IPS DF 4.7 (cell line): ENCODE results near the gene KIAA0825.
"Not testable (repeated sequence)": the region's sequence is repeated elsewhere in the genome, so short reads cannot be mapped to it uniquely, and the experiment has no call there.

Experiments
- DNase-seq: peaks from one replicate; pipeline ENCODE4 v3.0.0-alpha.2; 2013; ENCODE audit warnings: low spot score; ENCODE audit errors: extremely low read depth

The KIAA0825 gene

DNA sequence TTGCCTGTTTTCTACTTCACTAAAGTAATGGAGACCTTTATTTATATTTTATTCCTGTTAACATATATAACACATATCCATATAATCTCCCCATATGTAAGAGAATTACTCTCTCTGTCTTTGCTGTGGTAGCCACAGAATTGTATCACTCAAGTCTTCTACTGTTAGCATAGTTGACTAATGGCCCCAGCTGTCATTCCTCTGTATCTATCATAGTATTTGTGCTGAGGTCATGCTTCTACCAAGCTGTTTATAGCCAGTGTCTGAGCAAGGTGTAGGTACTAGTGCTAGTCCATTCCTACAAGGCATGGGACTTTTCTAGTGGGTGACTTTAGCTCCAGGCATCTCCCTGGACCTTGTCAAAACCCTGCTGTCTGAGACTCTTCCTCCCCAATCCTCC lies 244.1 kb downstream of the KIAA0825 start:
- no peak for DNase-seq

DNA sequence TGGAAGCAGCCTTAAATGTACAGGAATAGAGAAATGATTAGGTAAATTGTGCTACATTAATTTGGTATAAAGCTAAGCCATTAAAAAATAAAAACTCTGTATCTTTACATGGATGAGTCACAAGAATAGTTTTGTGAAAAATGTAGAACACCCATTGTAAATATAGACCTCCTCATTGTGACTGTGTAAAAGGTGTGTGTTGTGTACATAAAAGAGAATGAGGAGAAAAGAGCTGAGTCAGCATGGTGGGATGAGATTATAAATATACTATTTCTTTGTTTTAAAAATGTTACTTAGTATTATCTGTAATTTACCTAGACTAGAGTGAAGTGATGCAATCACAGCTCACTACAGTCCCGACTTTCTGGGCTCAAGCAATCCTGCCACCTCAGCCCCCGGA lies 250.5 kb downstream of the KIAA0825 start:
- DNase-seq: no peak

GRCh38 chr5:94366811-94367210 lies 251.6 kb downstream of the KIAA0825 start:
- DNase-seq: no peak

- no peak for DNase-seq
These were observed 255.5 kb downstream of the KIAA0825 start for GRCh38 chr5:94362857-94363256.

DNA sequence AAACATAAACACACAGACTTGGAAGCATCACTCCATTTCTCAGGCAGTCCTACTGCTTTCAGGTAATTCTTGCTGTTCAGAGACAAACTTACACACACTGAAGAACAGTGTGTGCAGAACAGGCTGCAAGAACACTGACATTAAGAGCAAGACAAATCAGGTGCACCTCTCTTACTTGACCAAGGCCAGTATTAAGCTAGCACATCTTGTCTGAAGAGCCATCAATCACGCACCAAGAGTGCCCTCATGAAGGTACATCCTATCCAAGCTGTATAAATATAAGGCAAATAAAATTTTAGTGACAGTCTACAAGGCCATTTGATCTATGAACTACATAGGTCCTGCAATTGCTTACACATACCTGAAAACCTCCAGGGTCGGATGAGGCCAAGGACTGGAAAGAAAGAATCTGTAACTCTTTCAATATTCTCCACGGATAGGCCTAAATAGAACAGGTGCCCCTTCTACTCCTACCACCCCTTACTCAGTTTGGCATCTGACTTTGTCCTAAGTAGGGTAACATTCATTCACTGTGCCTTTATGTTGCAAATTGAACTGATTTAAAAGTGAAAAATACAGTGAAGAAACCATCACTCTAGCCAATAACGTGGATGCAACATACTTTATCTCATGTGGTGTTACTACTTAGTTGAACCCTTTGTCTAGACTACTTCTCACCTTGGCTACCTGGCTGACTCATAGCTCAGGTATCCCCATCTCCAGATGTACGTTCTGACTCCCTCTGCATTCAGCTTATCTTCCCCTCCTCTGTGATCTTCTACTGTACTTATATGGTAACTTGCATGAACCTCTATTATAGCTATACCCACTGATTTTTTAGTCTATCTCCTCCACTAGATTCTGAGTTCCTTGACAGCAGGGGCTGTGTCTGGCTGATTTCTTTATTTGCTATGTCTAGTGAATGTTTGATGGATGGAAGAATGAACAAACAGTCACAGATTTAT lies 256.3 kb downstream of the KIAA0825 start:
- peak; percentile 99 for DNase-seq

- DNase-seq: no peak
These were observed 257.2 kb downstream of the KIAA0825 start for GRCh38 chr5:94361161-94361560.

DNA sequence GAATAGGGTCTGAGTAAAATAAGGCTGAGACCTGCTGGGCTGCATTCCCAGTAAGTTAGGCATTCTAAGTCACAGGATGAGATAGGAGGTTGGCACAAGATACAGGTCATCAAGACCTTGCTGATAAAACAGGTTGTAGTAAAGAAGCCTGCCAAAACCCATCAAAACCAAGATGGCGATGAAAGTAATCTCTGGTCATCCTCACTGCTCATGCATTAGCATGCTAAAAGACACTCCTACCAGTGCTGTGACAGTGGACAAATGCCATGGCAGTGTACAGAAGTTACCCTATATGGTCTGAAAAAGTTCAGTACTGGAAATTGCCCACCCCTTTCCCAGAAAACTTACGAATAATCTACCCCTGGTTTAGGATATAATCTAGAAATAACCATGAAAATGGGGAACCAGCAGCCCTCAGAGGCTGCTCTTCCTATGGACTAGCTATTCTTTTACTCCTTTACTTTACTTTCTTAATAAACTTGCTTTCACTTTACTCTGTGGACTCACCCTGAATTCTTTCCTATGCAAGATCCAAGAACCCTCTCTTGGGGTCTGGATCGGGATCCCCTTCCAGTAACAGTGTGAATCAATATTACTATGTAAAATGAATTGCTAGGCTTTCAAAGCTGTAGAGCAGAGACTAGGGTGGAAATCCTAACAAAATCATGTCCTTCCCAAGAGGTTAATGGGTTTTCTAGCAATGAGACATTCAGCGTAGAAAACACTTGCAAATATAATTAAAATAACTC lies 257.8 kb downstream of the KIAA0825 start:
- DNase-seq: no peak

DNA sequence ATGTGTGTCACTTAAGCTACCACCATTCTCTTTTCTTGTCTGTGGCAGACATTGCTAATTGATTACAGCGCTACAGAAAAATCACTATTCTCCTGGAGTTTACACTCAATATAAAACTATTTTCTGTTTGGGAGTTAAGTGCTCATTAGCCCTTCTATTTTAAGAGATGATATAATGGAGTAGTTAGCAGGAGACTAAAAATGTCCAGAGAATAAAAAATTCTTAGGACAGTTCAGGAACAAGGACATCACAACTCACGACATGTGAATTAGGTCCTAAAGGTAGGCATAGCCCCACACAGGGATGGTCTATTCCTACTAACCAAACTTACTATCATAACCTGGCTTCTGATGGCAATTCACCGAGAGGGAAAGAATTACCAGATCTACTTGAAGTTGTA lies 258.5 kb downstream of the KIAA0825 start:
- DNase-seq: no peak

GRCh38 chr5:94355811-94356210 lies 262.6 kb downstream of the KIAA0825 start:
- DNase-seq: no peak

DNA sequence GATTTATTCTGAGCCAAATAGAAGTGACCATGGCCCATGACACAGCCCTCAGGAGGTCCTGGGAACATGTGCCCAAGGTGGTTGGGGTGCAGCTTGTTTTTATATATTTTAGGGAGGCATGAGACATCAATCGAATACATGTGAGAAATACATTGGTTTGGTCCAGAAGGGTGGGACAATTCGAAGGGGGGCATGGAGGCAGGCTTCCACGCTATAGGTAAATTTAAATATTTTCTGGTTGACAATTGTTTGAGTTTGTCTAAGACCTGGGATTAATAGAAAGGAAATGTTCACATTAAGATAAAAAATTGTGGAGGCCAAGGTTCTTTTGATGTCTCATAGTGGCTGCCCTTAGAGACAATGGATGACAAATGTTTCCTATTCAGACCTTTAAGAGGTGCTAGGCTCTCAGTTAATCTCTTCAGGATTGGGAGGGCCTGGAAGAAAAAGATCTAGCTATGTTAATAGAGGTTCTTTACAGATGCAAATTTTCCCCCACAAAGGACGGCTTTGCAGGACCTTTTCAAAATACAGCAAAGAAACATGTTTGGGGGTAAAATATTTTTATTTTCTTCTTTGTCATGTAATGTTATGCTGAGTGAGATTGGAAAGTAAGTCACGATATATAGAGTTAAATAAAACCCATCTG lies 263.4 kb downstream of the KIAA0825 start:
- DNase-seq: not testable (repeated sequence)

- DNase-seq: no peak
These were observed 264.8 kb downstream of the KIAA0825 start for GRCh38 chr5:94353605-94354004.

- no peak for DNase-seq
These were observed 271.3 kb downstream of the KIAA0825 start for GRCh38 chr5:94347130-94347529.

DNA sequence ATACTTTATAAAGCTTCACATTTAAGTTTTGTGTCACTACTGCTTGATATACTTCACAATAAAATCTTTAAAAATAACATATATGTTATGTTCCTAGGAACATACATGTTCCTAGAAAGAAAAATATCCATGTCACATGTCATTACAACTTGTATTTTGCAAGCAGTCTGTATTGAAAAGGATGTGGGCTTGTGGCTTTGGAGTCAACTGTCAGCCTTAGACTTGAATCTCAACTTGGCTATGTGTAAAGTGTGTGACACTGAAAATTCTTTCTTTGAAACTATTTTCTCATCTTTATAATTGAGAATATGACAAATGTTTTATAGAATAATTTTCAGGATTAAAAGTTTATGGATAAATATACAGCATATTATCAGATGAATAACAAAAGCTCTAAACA lies 273.1 kb downstream of the KIAA0825 start:
- no peak for DNase-seq

- no peak for DNase-seq
These were observed 280.8 kb downstream of the KIAA0825 start for GRCh38 chr5:94337617-94338016.

DNA sequence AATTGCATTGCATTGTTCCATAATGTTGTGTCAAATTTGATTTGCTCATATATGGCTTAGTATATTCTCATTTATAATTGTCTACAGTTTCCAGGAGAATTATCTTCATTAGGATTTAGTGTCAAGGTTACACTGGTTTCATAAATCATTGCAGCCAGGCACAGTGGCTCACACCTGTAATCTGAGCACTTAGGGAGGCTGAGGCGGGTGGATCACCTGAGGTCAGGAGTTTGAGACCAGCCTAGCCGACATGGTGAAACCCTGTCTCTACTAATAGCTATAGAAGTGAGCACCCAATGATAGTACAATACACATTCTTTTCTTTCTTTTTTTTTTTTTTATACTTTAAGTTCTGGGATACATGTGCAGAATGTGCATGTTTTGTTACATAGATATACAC lies 282.5 kb downstream of the KIAA0825 start:
- no peak for DNase-seq

DNA sequence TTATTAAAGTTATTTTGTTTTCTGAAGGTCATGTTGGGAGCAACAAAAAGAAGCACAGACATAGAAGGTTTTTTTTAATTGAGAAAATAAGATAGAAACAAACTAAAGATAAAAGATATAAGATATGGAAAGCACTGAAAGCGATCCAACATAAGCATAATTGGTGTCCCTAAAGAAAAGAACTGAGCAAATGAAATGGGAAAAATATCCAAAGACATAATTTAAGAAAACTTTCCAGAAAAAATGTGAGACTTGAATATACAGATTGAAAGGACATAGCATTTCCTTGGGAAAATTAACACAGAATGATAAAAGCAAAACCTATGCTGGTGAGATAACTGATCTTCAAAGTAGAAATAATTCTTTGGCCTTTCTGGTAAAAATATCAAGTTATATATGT lies 289.3 kb downstream of the KIAA0825 start:
- DNase-seq: no peak

DNA sequence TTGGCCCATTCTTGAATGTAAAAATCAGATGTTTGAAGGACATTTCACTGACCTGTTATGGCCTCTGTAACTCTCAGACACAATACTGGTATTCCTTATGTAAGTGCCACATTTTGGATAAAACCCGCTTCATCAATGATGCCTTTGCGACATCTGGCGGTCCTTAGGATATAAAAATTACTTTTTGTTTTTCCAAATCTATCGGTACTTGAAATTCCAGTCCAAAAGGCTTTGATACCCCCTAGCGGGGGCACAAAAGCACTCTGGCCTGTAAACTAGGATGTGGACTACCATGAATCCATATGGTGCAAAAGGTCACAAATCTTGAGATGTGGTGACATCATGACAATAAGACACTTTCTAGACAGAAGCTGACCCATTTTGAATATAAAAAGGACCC lies 291.8 kb downstream of the KIAA0825 start:
- no peak for DNase-seq

DNA sequence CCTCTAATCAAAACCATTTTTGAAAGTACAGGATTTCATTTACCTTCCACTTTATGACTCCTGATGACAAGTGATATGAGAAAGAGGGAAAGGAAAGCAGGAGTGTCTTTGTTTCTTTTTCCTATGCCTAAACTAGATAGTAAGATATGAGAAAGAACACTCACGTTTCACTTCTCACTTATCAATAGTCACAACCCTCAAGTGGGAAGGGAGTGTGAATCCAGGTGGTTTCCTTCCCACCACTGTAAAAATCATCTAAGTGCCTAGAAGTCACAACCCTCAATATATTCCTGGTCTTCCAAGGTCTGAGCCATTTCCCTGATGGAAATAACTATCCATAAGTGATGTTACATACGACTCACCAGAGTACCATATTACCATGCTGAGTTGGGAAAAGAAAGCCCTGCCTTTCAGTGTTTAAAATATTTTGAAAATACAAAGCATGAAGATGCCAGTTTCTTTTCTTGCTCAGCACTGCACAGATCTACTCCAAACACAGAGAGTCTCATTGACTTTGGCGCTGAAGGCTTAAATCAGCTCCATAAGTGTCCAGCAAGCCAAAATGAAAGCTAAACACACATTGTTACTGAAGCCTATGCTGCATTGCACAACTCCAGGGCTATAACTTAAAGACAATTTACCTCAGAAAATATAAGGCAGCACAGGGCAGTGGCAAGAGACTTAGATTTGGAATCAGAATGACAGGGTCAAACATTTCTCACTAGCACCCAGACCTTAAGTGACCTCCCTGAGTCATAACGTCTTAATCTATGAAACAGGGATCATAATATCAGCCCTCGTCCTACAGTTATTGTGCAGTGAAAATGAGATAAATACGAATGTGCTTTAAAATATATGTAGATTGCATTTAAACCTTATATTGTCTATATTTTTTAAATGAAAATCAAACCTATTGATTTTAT lies 301.2 kb downstream of the KIAA0825 start:
- DNase-seq: no peak

DNA sequence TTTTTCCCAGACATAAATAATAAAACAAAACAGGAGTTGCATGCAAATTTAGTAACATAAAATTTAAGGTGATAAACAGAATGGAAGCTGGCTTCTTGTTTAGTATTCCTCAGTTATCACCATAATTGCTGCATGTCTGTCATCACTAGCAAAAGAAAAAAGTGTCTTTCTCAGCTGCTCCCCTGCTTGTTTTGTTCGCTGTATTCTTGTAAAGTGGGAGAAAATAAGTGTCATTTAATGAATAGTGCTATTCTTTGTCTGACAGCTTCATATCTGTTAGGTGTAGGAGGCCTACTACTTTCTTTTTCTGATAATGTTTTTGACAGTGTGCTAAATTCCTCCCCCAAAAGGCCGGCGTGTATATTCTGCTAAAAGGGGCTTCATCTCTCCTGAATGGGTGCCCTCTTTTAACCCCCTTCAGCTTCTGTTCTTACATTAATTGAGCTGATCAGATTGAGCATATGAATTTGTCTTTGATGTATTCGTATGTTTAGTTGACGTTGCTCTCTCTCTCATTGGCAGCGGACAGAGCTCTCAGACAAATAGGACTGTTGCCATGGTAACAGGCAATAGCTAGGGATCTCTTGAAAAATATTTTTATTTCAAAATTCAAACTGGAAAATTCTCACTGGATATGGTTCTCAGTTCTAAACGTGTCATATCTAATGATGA lies 303.8 kb downstream of the KIAA0825 start:
- no peak for DNase-seq

GRCh38 chr5:94313696-94314095 lies 304.7 kb downstream of the KIAA0825 start:
- DNase-seq: no peak
